ENCODE data around the gene ACOT11.

GRCh38 chr1:54559111-54559548 is 11.1 kb downstream of the ACOT11 start:
- TF ChIP-seq RAD21 (conservative IDR thresholded peaks at IDR 0.05) = no peak
- TF ChIP-seq CTCF (IDR thresholded peaks at IDR 0.05; ENCODE audit: poor library complexity, severe bottlenecking) = no peak
- no peak for TF ChIP-seq EP300 (conservative IDR thresholded peaks at IDR 0.05; ENCODE audit: poor library complexity, severe bottlenecking)
- TF ChIP-seq EZH2 (IDR thresholded peaks at IDR 0.05; ENCODE audit: borderline replicate concordance, insufficient read depth, low read length, poor library complexity, severe bottlenecking) = no peak
- no peak for TF ChIP-seq TAF1 (IDR thresholded peaks at IDR 0.05; ENCODE audit: low read depth)
- no peak for TF ChIP-seq SMC3 (conservative IDR thresholded peaks at IDR 0.05; ENCODE audit: poor library complexity)
- TF ChIP-seq POLR2AphosphoS5 (IDR thresholded peaks at IDR 0.05) = no peak
- TF ChIP-seq MXI1 (conservative IDR thresholded peaks at IDR 0.05; ENCODE audit: poor library complexity, severe bottlenecking) = no peak
- no peak for TF ChIP-seq REST (IDR thresholded peaks at IDR 0.05; ENCODE audit: borderline replicate concordance)

All from neural cell (in vitro differentiated cells).